Endothelial cell of umbilical vein (primary cell): ENCODE results near the gene MBD3.

Experiments used
- CTCF ChIP-seq, 2 donors: IDR thresholded peaks; 1 replicate in 1 of 2; 2 replicates in 1 of 2; pipeline ENCODE4 v1.5.1; 2011; ENCODE audit warnings: low read length in 2 of 2, mild to moderate bottlenecking in 2 of 2, moderate library complexity in 2 of 2, control low read depth in 1 of 2, inconsistent platforms in 1 of 2, low read depth in 1 of 2; ENCODE audit not compliant: insufficient read depth in 1 of 2; ENCODE audit errors: extremely low read depth in 1 of 2
- EZH2 ChIP-seq: IDR thresholded peaks from 2 replicates; pipeline ENCODE4 v1.6.1; 2012; ENCODE audit warnings: borderline replicate concordance, low read depth, mild to moderate bottlenecking, moderate library complexity, low read length, inconsistent platforms; ENCODE audit not compliant: severe bottlenecking
- FOS ChIP-seq: IDR thresholded peaks from 2 replicates; pipeline ENCODE4 v1.6.1; 2011; ENCODE audit warnings: mild to moderate bottlenecking, low read length, moderate library complexity, borderline replicate concordance; ENCODE audit not compliant: insufficient read depth
- GATA2 ChIP-seq: IDR thresholded peaks from 2 replicates; pipeline ENCODE4 v1.7.0; 2011; ENCODE audit warnings: low read depth, mild to moderate bottlenecking, moderate library complexity, mixed read lengths, low read length; ENCODE audit not compliant: insufficient read length, insufficient read depth
- JUN ChIP-seq: IDR thresholded peaks from 2 replicates; pipeline ENCODE4 v1.6.1; 2011; ENCODE audit warnings: borderline replicate concordance, low read depth; ENCODE audit not compliant: insufficient read length, insufficient read depth
- MAX ChIP-seq: IDR thresholded peaks from 2 replicates; pipeline ENCODE4 v1.6.1; 2011; ENCODE audit not compliant: insufficient read depth, insufficient read length
- POLR2A ChIP-seq: IDR thresholded peaks from 2 replicates; pipeline ENCODE4 v1.6.1; 2012; ENCODE audit warnings: low read depth, mild to moderate bottlenecking, control low read depth, low read length
- POLR2AphosphoS5 ChIP-seq: IDR thresholded peaks from 2 replicates; pipeline ENCODE4 v1.6.1; 2012; ENCODE audit warnings: low read depth, mild to moderate bottlenecking, control low read depth, low read length, moderate library complexity; ENCODE audit not compliant: insufficient read depth

GRCh38 chr19:1577090-1577928 lies 15.4 kb downstream of the MBD3 start:
- TF ChIP-seq POLR2AphosphoS5 = no peak
- no peak for TF ChIP-seq CTCF (IDR thresholded peaks at IDR 0.05; ENCODE audit: extremely low read depth in 1 of 2, insufficient read depth in 1 of 2, low read depth in 1 of 2, low read length in 2 of 2)
- TF ChIP-seq FOS = no peak
- TF ChIP-seq EZH2 = no peak
- no peak for TF ChIP-seq POLR2A
- TF ChIP-seq GATA2 = no peak
- TF ChIP-seq MAX = no peak
- TF ChIP-seq JUN = no peak
